NCI-H2029 treated with DMSO at 0.1 percent for 48 hours (cell line): ENCODE results near the gene ARHGAP27.
"Not testable (repeated sequence)": the region's sequence is repeated elsewhere in the genome, so short reads cannot be mapped to it uniquely, and the experiment has no call there.

ENCODE experiments used
- DNase-seq: peaks from one replicate; lab custom pipeline; 2025; lab: John Stamatoyannopoulos, UW

Gene ARHGAP27

DNA sequence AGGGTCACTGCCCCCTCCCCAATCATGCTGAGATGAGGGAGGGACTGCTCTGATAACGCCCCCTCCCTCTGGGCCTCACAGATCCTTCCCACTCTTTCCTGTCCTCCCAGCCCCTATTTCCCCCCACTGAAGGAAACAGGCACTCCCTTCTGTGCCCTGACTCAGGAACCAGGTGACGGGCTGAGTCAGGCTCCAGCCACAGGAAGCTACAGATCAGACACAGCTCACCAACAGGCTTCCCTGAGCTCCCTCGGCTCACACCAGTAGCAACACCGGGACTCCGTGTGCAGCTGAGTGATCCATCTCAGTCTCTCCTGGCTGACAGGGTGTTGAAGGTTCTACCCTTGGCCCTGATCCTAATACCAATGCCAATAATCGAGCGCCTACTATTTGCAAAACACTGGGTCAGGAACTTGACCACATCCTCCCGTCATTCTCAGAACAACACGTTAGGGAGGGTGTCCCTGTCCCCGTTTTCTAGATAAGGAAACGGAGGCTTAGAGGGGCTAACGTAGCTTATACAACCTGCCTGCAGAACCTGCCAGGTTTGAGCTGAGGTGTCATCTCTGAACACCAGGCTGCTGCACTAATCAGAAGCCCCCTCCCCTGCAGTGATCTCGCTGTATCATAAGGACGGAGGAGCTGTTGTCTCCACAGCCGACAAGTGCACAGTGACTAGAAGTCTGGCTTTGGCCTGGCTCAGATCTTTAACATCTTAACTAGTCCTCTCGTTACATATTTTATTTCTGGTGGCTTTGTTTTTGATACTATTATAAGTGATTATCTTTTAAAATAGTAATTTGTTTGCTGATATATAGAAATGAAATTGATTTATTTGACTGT is 13.5 kb upstream of the ARHGAP27 start:
- DNase-seq: not testable (repeated sequence)

DNA sequence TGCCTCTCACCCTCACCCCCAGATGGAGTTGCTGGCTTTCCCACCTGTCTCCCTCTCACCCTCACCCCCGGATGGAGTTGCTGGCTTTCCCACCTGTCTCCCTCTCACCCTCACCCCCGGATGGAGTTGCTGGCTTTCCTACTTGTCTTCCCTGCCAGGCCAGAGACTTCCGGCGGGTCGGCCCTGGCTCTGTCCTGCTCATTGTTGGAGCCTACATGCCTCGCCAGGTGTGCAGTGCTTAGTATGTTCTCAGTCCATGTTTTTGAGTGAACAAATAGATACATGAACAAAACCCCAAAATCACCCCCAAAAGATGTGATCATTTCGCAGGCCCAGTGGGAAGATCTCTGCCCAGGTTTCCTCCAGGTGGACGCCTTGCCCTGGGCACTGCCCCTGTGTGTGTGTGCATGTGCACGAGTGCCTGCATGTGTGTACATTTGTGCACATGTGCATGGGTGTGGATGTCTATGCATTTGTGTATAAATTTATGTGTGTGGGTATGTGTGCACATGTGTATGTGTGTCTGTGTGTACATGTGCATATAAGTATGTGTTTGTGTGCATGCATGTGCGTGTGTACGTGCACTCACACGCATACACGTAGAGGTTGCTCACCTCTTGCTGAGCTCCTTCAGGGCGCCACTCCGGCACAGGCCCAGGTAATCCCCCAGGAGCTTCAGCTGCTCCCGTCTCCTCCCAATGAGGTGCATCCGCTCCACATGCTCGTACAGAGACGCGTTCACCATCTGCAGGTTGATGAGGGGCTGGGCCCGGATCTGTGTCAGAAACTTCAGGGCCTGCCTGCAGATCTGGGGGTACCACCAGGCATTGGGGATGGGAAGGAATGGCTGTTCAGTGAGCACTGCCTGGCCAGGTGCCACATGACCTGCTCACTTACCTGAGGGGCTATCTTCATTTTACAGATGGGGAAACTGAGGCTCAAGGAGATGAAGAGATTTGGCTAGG is 12.5 kb upstream of the ARHGAP27 start:
- not testable (repeated sequence) for DNase-seq

DNA sequence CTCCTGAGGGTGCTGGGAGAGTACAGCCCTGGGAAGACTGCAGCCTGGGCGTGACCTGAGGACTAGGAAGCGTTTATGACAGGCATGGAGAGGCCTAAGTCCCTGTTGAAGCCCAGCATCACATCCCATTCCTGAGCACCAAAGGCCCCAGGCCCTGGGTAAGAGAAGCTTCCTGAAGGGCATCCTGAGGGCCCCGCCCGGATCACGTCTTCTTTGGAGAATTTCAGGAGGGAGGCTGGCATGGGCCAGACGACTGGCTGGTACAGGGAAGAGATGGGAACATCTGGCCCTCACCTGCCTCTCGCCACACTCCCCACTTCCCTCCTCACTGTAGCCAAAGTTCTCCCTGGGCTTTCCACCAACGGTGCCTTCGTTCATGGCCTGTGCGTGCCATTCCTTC is 11.6 kb upstream of the ARHGAP27 start:
- not testable (repeated sequence) for DNase-seq

DNA sequence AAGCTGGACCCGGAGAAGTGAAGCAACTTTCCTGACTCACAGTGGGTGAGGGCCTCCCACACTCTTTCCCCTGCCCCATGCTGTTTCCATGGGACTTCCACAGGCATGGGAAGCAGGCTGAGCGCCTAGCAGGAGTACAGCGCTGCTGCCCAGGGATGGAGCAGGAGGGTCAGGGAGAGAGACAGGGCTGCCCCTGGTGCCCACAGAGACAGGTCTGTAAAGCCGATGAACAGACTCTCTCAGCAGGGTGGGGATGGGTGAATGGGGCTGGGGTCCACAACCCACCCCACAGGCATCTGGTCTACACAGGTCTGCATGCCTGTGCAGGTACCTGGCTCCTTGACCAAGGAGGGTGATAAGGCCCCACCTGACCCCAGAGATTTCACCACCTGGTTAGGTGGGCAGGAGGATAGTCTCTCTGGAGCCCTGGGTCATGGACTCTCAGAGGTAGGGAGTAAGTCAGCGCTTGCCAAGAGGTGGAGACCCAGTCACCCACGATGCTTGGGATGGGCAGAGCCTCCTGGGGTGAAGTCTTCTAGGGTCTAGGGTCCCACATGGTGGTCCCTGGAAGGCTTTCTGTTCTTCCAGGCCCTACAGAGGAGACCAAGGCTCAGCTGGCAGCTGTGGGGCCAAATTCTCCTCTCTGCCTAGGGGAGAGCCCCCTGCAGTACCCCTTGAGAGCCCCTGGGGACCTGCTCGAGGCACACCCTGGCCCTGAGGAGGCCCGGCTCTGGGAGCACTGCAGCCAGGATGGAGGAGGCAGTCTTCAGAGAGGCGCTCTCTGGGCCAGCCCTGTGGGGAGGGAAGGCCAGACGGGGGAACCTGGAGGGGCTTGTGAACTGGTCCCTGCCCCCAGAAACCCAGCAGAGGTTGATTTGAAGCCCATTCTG is 10.9 kb upstream of the ARHGAP27 start:
- not testable (repeated sequence) for DNase-seq

DNA sequence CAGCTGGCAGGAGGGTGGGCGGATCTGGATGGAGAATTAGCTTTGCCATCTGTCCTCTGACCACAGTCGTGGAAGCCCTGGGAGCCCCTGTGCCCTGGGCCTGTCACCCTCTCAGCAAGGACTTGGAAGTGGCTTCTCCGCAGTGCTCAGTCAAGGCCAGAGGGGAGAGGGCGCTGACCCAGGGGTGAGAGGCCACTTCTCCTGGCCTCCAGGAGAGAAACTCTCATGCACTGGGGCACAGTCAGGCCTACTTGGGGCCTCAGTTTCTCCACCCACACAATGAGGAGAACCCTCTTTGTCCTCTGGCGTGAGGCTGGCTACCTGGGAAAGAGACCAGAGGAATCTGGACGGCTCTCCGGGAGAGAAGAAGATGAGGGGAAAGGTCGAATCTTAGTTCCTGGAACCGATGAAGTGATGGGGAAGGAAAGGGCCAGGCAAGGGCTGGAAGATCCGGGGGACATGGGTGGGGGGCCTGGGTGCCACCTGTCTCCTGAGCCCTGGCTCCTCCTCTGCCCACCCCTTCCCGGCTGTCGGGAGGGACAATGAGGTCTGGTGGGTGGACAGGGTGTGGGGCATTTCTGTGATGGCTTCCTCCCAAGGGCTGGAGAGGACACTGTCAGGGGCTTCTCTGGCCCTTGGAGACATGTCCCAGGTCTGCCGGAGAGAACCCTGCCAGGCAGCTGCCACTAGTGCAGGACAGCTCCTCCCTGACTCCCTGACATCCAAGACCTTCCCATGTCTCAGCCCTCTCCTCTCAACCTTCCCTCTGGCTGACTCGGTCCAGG is 9.0 kb upstream of the ARHGAP27 start:
- no peak for DNase-seq

DNA sequence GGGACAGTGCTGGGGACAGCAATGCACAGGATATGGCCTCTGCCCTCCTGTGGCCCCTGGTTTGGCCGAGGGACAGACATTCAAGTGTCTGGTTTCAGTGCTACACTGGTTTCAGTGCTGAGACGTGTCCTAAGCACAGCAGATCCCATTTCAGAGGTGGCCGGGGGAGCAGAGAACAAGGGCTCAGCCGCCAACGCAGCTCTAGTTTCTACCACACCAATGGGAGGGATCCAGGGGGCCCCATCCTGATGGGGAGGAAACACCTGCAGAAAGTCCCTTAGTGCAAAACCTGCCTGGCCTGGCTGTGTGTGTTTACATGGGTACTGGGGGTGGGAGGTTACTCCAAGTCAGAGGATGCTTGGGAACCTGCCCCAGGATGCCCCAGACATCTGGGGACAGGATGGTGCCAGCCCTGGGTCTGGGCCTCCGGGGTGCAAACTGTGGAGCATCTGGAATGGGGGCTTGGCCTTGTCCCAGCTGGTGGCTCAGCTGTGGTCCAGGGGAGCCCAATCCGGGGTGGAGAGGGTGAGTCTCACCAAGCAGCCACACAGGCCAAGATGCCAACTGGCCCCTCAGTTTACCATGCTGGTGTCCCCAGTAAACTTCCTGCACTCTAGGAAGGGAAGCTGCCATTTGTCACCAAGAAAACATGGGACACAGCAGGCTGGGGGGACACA is 8.3 kb upstream of the ARHGAP27 start:
- not testable (repeated sequence) for DNase-seq

DNA sequence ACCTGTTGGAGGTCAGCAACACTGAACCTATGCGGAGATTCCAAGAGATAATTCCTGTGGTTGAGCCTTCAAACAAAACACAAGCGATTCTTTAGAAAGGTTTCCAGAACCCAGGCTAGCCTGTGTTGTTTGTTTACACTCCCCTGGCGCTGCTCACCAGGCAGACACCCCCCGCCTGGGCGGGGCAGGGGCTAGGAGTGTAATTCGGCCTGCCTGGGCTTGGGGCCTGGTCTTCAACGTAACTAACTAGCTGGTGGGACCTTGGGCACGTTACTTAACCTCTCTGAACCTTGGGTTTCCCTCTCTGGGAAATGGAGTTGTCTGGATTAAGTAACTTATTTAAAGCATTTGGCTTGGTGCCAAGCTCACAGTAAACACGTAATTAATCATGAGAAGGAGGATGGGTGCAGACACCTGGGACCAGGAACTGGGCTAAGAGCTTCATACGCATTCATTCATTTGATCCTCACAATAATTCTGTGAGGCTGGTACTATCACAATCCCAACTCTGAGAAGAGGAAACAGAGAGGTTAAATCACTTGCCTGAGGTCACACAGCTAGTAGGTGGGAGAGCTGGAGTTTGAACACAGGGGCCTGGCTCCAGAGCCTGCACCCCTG is 7.6 kb upstream of the ARHGAP27 start:
- peak; percentile 79 for DNase-seq

DNA sequence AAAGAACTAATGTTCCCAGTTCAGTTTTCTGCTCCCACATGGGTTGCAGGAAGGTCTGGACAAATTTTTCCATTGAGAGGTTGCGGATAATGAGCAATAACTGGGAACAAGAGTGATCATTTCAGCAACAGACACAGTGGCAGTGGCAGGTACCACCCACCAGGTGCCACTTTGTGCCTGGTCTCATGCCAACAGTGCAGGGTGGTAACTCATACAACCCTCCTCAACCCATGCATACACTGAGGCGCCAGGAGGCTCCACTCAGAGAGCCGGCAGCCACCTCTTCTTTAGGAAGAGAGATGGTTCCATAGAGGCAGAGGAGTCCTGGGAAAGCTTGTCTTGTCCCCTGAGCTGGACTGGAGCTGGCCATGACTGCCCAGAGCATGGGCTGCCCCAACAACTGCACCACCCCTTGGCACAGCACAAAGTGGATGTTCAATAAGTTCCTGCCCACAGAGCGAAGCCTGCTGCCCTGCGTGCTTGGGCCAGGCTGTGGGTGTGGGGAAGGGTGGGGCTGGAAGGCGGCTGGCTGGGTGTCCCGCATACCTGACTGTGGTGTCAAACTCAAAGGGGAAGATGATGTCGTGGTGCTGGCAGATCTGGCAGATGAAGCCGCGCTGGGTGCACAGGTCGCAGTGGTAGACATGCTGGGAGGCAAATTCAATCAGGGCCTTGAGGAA is 6.4 kb upstream of the ARHGAP27 start:
- DNase-seq: no peak

DNA sequence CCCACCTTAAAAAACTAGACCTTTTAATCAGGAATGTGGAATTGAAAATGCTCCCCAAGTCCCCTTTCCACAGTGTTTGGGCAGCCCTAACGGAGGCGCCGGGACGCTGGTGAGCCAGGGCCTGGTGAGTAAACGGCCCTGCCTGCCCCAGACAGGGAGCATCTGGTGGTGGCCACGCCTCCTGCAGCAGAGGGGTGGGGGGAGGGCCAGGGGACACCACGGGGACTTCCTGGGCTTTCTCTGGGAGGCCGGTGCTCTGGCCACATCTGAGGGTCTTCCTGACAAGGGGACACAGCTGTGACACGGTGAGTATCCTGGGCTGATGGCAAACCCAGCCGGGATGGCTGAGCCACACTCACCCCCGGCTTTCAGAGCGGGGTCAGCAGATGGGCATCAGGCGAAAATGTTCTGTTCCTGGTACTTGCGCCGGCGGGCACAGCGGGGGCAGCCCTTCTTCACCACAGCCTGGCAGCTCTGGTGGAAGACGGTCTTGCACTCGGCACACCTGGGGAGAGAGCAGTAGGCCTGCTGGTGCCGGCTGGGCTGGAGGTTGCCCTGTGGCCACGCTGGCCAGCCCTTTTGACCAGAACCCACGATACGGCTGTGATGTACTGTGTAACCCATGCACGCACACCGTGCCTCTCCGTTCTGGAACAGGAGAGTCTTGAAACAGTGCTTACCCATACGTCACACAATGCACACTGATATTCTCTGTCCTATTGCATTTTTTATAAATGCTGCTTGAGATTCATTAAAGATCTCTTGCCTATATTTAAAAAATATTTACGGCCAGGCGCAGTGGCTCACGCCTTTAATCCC is 5.0 kb upstream of the ARHGAP27 start:
- DNase-seq: no peak

DNA sequence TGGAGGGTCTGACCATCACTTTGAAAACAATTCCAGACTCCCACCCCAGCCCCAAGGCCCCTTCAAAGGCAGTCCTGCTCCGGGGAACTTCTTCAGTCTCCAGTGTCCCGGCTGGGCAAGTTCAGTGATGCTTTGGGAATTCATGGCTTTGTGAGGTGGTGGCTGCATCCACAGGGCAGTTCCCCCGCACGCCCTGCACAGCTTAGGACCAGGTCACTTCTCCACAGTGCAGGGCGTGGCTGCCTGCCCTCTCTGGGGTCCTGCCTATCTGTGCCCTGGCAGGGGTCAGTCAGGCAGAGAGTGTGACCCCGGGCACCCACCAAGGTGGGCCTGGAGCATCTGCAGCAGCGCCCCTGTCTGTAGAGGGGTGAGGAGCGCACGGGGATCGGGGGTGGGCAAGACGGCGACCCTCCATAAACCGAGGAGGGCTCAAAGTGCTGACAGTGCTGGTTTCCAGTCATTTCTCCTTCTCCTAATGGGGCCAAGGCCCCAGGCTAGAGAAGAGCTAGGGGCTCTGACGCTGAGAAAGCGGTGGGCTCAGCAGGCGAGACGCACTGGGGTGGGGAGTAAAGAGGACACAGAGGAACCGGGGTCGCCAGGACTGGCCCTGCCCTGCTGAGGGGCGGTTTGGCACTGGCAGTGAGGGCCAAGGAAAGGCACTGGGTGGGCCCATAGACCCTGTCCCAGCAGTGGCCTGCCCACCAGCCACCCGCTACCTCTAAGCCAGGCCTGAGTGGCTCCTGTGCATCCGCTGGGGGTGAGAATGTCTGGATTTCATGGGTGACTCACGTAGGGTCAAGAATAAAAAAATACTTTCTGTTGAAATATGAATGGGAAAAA is 4.2 kb upstream of the ARHGAP27 start:
- DNase-seq: no peak

DNA sequence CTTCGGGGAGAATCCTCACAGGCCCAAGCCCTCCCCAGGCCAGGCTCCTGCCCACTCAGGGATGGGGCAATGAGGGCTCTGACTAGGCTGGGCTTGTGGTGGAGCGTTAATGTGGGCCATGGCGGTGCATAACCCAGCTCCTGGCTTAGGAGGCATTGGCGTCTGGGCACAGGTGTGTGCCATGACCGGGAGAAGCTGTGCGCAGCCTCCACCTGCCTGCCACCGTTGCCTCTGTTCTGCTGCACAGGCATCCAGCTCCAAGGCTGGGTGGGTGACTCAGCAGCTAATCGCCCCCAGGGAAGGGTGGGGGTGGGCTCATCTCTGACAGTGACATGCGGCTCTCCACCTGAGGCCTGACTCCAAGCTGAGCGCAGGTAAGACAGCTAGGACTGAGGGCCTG is 3.5 kb upstream of the ARHGAP27 start:
- DNase-seq: no peak

DNA sequence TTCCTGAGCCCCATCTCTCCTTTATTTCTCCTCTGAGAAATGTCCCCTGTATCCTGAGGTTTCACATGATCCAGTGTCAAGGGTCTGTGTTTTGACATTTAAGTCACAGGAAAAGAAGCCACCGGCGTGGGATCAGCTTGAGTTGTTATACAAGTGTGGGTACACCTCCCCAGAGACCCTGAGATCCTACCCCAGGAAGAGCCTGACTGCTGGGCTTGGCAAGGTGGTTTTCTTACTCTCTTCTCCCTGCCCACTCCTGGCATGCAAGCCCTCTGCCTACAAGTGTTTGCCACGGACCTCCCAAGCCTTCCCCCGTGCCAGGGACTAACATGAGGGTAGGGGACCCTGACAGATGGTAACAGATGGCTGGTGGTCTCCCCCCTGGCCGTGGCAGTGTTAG is 2.8 kb upstream of the ARHGAP27 start:
- DNase-seq: no peak

DNA sequence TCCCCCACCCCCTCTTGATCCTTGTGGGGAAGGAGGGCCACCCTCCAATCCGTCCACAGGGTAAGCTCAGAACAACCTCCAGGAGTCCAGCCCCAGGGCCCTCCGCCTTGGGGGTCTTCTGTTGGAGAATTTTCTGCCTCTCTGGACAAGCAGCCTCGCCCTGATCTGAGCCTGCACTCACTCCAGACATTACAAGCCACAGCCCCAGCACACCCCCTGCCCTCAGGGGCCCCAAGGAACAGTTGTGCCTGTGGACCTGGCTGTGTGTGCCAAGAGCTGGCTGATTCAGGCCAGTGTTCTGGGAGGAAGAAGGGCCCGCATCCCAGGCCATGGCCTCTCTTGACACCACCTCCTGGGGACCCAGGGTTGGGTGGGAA is 477 bp upstream of the ARHGAP27 start:
- no peak for DNase-seq

DNA sequence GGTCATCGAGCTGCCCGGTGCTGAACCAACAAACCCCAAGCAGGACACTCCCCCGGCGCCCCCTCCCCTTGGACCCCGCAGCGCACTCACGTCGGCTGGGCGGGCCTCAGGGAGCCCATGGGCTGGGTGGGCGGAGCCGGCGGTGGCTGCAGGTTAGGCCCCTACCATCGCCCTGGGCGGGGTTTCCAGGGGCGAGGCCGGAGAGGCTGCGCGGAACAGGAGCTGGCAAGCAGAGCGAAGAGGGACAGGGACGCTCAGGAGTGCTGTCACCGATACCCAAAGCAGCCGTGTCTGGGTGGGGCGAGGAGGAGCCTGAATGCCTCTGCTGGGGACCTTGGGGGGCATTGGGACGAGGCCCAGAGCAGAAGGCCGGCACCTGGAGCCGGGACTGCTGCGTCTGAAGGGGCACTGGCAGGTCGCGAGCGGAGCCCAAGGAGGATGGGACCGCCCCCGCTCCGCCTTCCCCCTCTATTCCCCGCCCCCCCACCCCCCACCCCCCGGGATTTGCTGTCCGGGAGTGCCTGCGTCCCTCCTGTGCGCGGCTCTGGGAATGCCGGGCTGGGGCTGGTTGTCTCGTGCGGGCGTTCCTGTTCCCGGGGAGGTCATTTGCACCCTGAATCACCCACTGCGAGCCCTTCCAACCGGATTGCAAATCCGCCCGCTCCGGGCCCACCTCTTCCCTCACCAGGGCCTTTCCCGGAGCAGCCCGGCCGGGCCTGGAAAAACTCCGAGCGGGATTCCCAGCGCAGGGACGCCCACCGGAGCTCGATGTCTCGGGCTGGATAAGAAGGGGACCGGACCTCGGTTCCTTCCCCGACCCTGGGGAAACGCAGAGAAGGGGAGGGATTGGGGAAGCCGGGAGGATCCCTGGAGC is 902 bp downstream of the ARHGAP27 start:
- DNase-seq: no peak

DNA sequence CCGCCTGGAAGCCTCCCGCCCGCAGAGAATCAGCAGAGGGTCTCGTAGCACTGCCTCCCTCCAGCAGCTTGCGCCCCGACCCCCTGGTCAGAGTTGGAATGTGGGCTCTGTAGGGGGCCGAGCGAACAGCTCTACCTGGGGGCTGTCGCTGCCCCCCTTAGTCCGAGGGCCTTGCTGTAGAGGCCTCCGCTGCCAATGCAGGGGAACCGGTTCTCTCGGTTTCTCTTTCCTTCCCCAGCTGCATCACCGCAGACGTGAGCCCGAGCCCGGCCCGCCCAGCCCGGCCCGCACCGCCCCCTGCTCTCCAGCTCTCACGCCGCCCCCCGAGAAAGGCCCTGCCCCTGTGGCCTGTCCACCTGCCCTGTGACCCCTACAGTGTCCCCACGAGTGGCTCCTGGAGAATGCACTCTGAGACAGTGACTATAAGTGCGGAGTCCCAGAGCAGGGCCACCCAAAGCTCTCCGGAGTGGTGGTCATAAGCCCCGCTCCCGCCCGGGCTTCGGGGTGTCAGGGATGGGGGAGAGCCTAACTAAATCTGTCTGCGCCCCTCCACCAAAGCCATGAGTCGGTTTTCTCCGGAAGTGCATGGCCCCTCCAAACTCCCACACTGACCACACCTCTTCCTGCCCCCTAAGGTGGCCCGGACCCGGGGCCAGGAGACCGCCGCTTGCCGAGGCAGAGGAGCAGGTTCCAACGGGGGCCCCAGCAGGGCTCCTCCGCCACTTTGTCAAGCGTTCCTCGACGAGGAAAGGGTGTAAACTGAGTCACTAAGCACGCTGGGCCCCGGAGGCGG is 1.7 kb downstream of the ARHGAP27 start:
- no peak for DNase-seq
